Measurements from ENCODE around the gene AP1S1.

DNA sequence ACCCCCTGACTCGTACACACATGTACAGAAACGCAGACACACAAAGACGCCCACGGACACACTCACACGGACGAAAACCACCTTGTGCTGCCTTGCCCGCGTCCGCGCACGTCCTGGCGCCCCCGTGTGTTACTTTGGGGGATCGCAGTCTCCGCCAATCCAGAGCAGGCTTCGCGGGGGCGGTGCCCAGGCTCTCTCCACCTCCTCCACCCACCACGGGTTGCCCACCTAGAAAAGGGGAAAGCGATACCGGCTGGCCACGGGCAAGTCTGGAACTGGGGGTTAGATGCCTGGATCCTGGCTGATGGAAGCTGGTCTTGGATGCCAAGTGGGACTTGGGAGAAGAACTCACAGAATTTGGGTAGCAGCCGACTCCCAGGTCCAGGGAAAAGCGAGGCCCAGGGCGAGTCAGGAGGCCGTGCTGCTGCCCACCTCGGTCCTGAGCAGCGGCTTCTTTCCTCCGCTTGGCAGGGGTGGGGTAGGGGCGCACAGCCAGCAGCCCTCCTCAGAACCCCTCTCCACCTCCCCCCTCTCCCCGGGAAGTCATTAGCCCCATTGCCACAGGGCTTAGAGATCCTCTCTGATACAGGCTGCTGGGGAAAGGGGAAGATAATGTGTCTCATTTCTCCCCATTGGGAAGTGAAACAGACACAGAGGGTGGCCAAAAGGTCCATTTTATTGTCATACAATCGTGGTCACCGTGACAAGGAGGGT is 15.7 kb downstream of the AP1S1 start:
- TF ChIP-seq, protein P1, sequence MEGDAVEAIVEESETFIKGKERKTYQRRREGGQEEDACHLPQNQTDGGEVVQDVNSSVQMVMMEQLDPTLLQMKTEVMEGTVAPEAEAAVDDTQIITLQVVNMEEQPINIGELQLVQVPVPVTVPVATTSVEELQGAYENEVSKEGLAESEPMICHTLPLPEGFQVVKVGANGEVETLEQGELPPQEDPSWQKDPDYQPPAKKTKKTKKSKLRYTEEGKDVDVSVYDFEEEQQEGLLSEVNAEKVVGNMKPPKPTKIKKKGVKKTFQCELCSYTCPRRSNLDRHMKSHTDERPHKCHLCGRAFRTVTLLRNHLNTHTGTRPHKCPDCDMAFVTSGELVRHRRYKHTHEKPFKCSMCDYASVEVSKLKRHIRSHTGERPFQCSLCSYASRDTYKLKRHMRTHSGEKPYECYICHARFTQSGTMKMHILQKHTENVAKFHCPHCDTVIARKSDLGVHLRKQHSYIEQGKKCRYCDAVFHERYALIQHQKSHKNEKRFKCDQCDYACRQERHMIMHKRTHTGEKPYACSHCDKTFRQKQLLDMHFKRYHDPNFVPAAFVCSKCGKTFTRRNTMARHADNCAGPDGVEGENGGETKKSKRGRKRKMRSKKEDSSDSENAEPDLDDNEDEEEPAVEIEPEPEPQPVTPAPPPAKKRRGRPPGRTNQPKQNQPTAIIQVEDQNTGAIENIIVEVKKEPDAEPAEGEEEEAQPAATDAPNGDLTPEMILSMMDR (IDR thresholded peaks at IDR 0.05), result peak; percentile 59 to 82 (median 73)
- no peak for TF ChIP-seq POLR2A (IDR thresholded peaks at IDR 0.05)

All from testis (tissue), 2 donors.